Neural cell (in vitro differentiated cells): ENCODE results near the gene VSIG10L2. TPM values are rescaled to one million over a fixed set of nuclear protein-coding genes. Genes with fewer than 3 reads are reported as not detected.

Experiments
- H2AFZ ChIP-seq: fragments of 200-600, 300-800 bp; sonication (generic), shearing (Covaris generic); 2 replicates; pipeline ENCODE4 v1.6.0; 2014; ENCODE audit warnings: low read depth, mild to moderate bottlenecking, antibody characterized with exemption, low read length, moderate library complexity
- H3F3A ChIP-seq: fragments of 200-600 bp; shearing (Covaris generic); 2 replicates; pipeline ENCODE4 v1.6.1; 2016; ENCODE audit warnings: mild to moderate bottlenecking, moderate library complexity, mixed read lengths, antibody characterized with exemption, low read length; ENCODE audit not compliant: insufficient read depth, poor library complexity, severe bottlenecking
- H3K27ac ChIP-seq: fragments of 200-600, 300-800 bp; sonication (generic), shearing (Covaris generic); 2 replicates; pipeline ENCODE4 v1.5.1; 2014; ENCODE audit warnings: mild to moderate bottlenecking, low read length, moderate library complexity
- H3K27me3 ChIP-seq: fragments of 300-800, 200-600 bp; sonication (generic), shearing (Covaris generic); 2 replicates; pipeline ENCODE4 v1.6.0; 2014; ENCODE audit warnings: mild to moderate bottlenecking, low read depth, low read length, moderate library complexity; ENCODE audit not compliant: insufficient read depth
- H3K36me3 ChIP-seq: fragments of 300-800, 200-600 bp; sonication (generic), shearing (Covaris generic); 2 replicates; pipeline ENCODE4 v1.5.1; 2014; ENCODE audit warnings: mild to moderate bottlenecking, antibody characterized with exemption, low read length, moderate library complexity; ENCODE audit not compliant: insufficient read depth
- H3K4me2 ChIP-seq: fragments of 300-800, 200-600 bp; sonication (generic), shearing (Covaris generic); 2 replicates; pipeline ENCODE4 v1.6.0; 2014; ENCODE audit warnings: mild to moderate bottlenecking, low read length
- H3K4me3 ChIP-seq: fragments of 300-800, 200-600 bp; sonication (generic), shearing (Covaris generic); 2 replicates; pipeline ENCODE4 v1.5.1; 2014; ENCODE audit warnings: mild to moderate bottlenecking, low read length, moderate library complexity
- H3K79me2 ChIP-seq: fragments of 200-600 bp; shearing (Covaris generic); replicated peaks from 2 replicates; pipeline ENCODE4 v1.6.0; 2014; ENCODE audit warnings: mild to moderate bottlenecking, low read length, moderate library complexity; ENCODE audit not compliant: insufficient read depth
- H3K9ac ChIP-seq: fragments of 300-800, 200-600 bp; sonication (generic), shearing (Covaris generic); 2 replicates; pipeline ENCODE4 v1.6.1; 2016; ENCODE audit warnings: mild to moderate bottlenecking, low read length, mixed read lengths
- H3K9me2 ChIP-seq: fragments of 200-600 bp; shearing (Covaris generic); 2 replicates; pipeline ENCODE4 v1.6.1; 2016; ENCODE audit warnings: mild to moderate bottlenecking, low read length, mixed read lengths; ENCODE audit not compliant: insufficient read depth
- H3K9me3 ChIP-seq: fragments of 200-600, 300-800 bp; sonication (generic), shearing (Covaris generic); 2 replicates; pipeline ENCODE4 v1.6.1; 2016; ENCODE audit warnings: mild to moderate bottlenecking, mixed run types, low read length, moderate library complexity, mixed read lengths
- H4K20me1 ChIP-seq: fragments of 200-600 bp; shearing (Covaris generic); 2 replicates; pipeline ENCODE4 v1.6.1; 2016; ENCODE audit warnings: mild to moderate bottlenecking, mixed run types; ENCODE audit not compliant: insufficient read depth
- CTCF ChIP-seq: fragments of 450-650 bp; IDR thresholded peaks from 2 replicates; pipeline ENCODE4 v1.5.1; 2014; ENCODE audit warnings: antibody characterized with exemption, mild to moderate bottlenecking, moderate library complexity; ENCODE audit not compliant: poor library complexity, severe bottlenecking
- EP300 ChIP-seq: fragments of 450-650 bp; conservative IDR thresholded peaks from 2 replicates; pipeline ENCODE4 v1.6.1; 2014; ENCODE audit warnings: antibody characterized with exemption, mild to moderate bottlenecking, moderate library complexity; ENCODE audit not compliant: poor library complexity, severe bottlenecking
- EZH2 ChIP-seq: fragments of 200-600, 300-800 bp; shearing (Covaris generic), sonication (generic); IDR thresholded peaks from 2 replicates; pipeline ENCODE4 v1.6.1; 2014; ENCODE audit warnings: antibody characterized with exemption, low read length, borderline replicate concordance, mild to moderate bottlenecking; ENCODE audit not compliant: insufficient read depth, poor library complexity, severe bottlenecking
- MXI1 ChIP-seq: fragments of 450-650 bp; conservative IDR thresholded peaks from 2 replicates; pipeline ENCODE4 v1.6.1; 2014; ENCODE audit warnings: antibody characterized with exemption, mild to moderate bottlenecking; ENCODE audit not compliant: poor library complexity, severe bottlenecking
- POLR2AphosphoS5 ChIP-seq: IDR thresholded peaks from 2 replicates; pipeline ENCODE4 v1.6.1; 2012
- RAD21 ChIP-seq: fragments of 450-650 bp; conservative IDR thresholded peaks from 2 replicates; pipeline ENCODE4 v1.6.1; 2014; ENCODE audit warnings: antibody characterized with exemption, mild to moderate bottlenecking, moderate library complexity
- REST ChIP-seq: IDR thresholded peaks from 2 replicates; pipeline ENCODE4 v1.6.1; 2012; ENCODE audit warnings: borderline replicate concordance
- SMC3 ChIP-seq: fragments of 450-650 bp; conservative IDR thresholded peaks from 2 replicates; pipeline ENCODE4 v1.6.1; 2014; ENCODE audit warnings: antibody characterized with exemption, mild to moderate bottlenecking, moderate library complexity; ENCODE audit not compliant: poor library complexity
- TAF1 ChIP-seq: IDR thresholded peaks from 2 replicates; pipeline ENCODE4 v1.6.1; 2012; ENCODE audit warnings: low read depth
- polyA plus RNA-seq: library from polyadenylated mRNA; depleted of rRNA; stranded (reverse); fragments of >200 nt; gene quantifications from 2 replicates; pipeline ENCODE4 v1.2.3, GENCODE V29; 2014

VSIG10L2 gene
- polyA plus RNA-seq, 1 donor from 2014 or later, result not detected

GRCh38 chr11:125995313-125995712 lies 49.5 kb downstream of the VSIG10L2 start (continued):
- TF ChIP-seq SMC3 (no peak), RAD21 (no peak), TAF1 (no peak)

- no peak for TF ChIP-seq TAF1
- TF ChIP-seq CTCF, result no peak
- TF ChIP-seq MXI1, result no peak
- TF ChIP-seq EZH2, result no peak
- TF ChIP-seq SMC3, result no peak
- no peak for TF ChIP-seq REST
- TF ChIP-seq RAD21, result no peak
- TF ChIP-seq POLR2AphosphoS5, result no peak
- no peak for TF ChIP-seq EP300
- no peak overlapping the region for H3K27ac ChIP-seq
- no peaks in the 10 kb centered on the region for H3K79me2 ChIP-seq
- H2AFZ ChIP-seq, result no peak overlapping the region
- no peaks in the 10 kb centered on the region for H4K20me1 ChIP-seq
- no peak overlapping the region for H3K9ac ChIP-seq
- no peak overlapping the region for H3K4me2 ChIP-seq
- H3F3A ChIP-seq, result no peaks in the 10 kb centered on the region
- H3K9me3 ChIP-seq, result no peaks in the 10 kb centered on the region
- peaks cover 23% of the 10 kb centered on the region for H3K36me3 ChIP-seq
- no peak overlapping the region for H3K4me3 ChIP-seq
- H3K9me2 ChIP-seq, result no peaks in the 10 kb centered on the region
- H3K27me3 ChIP-seq, result no peaks in the 10 kb centered on the region
Measured at GRCh38 chr11:125998267-125998666, 52.4 kb downstream of the VSIG10L2 start.

- Histone ChIP-seq H3K36me3 (peaks cover 17% of the 10 kb centered on the region), H3K9me3 (no peaks in the 10 kb centered on the region), H3K9me2 (no peaks in the 10 kb centered on the region), H3K27me3 (no peaks in the 10 kb centered on the region), H3K4me3 (no peak overlapping the region), H3F3A (no peaks in the 10 kb centered on the region), H3K9ac (no peak overlapping the region), H2AFZ (no peak overlapping the region), H3K27ac (no peak overlapping the region), H4K20me1 (no peaks in the 10 kb centered on the region), H3K4me2 (no peak overlapping the region), H3K79me2 (no peaks in the 10 kb centered on the region)
- no peak for TF ChIP-seq MXI1
- no peak for TF ChIP-seq POLR2AphosphoS5
- TF ChIP-seq REST, result no peak
- TF ChIP-seq EZH2, result no peak
- TF ChIP-seq SMC3, result no peak
- TF ChIP-seq TAF1, result no peak
- TF ChIP-seq CTCF, result no peak
- TF ChIP-seq RAD21, result no peak
- no peak for TF ChIP-seq EP300
Measured at GRCh38 chr11:125999234-125999880, 53.5 kb downstream of the VSIG10L2 start.
